Measurements from ENCODE around the gene KIF2A. TPM values are rescaled to one million over a fixed set of nuclear protein-coding genes. Genes with fewer than 3 reads are reported as not detected.

Gene KIF2A
- total and polyA plus RNA-seq, 9 of the 15 experiments (the other 6 are each of a cell fraction or from before 2014, with no cell fraction given) = 42.6 to 126 (median 77.6) TPM

DNA sequence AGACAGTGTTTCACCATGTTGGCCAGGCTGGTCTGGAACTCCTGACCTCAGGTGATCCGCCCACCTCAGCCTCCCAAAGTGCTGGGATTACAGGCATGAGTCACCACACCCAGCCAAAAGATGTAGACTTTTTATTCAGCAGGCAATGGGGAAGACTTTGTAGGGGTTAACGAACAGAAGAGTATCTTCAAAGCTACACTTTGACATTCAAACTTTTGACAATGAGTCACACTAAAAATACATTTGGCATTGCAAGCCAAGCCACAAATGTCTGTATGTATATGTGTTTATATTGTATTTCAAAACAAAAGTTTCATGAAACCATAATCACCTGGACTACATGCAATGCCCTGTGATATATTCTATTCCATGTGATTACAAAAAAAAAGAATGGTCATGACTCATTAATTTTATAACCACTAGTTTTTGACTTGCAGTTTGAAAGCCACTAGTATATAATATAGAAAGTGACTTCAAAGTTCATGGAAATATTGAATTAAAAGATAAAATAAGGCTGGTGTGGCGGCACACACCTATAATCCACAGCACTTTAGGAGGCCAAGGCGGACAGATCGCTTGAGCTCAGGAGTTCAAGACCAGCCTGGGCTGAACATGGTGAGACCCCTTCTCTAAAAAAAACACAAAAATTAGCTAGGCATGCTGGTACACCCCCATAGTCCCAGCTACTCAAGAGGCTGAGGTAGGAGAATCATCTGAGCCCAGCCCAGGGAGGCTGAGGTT lies 89.4 kb downstream of the KIF2A start (continued):
- TF ChIP-seq, protein P1, sequence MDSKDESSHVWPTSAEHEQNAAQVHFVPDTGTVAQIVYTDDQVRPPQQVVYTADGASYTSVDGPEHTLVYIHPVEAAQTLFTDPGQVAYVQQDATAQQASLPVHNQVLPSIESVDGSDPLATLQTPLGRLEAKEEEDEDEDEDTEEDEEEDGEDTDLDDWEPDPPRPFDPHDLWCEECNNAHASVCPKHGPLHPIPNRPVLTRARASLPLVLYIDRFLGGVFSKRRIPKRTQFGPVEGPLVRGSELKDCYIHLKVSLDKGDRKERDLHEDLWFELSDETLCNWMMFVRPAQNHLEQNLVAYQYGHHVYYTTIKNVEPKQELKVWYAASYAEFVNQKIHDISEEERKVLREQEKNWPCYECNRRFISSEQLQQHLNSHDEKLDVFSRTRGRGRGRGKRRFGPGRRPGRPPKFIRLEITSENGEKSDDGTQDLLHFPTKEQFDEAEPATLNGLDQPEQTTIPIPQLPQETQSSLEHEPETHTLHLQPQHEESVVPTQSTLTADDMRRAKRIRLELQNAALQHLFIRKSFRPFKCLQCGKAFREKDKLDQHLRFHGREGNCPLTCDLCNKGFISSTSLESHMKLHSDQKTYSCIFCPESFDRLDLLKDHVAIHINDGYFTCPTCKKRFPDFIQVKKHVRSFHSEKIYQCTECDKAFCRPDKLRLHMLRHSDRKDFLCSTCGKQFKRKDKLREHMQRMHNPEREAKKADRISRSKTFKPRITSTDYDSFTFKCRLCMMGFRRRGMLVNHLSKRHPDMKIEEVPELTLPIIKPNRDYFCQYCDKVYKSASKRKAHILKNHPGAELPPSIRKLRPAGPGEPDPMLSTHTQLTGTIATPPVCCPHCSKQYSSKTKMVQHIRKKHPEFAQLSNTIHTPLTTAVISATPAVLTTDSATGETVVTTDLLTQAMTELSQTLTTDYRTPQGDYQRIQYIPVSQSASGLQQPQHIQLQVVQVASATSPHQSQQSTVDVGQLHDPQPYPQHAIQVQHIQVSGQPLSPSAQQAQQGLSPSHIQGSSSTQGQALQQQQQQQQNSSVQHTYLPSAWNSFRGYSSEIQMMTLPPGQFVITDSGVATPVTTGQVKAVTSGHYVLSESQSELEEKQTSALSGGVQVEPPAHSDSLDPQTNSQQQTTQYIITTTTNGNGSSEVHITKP (IDR thresholded peaks at IDR 0.05; ENCODE audit: partially characterized antibody) = peak; percentile 40
- TF ChIP-seq NFYB (IDR thresholded peaks at IDR 0.05; ENCODE audit: extremely low read depth, insufficient read length) = no peak
- TF ChIP-seq TSC22D4 (tag; IDR thresholded peaks at IDR 0.05) = no peak
- TF ChIP-seq, protein P2, sequence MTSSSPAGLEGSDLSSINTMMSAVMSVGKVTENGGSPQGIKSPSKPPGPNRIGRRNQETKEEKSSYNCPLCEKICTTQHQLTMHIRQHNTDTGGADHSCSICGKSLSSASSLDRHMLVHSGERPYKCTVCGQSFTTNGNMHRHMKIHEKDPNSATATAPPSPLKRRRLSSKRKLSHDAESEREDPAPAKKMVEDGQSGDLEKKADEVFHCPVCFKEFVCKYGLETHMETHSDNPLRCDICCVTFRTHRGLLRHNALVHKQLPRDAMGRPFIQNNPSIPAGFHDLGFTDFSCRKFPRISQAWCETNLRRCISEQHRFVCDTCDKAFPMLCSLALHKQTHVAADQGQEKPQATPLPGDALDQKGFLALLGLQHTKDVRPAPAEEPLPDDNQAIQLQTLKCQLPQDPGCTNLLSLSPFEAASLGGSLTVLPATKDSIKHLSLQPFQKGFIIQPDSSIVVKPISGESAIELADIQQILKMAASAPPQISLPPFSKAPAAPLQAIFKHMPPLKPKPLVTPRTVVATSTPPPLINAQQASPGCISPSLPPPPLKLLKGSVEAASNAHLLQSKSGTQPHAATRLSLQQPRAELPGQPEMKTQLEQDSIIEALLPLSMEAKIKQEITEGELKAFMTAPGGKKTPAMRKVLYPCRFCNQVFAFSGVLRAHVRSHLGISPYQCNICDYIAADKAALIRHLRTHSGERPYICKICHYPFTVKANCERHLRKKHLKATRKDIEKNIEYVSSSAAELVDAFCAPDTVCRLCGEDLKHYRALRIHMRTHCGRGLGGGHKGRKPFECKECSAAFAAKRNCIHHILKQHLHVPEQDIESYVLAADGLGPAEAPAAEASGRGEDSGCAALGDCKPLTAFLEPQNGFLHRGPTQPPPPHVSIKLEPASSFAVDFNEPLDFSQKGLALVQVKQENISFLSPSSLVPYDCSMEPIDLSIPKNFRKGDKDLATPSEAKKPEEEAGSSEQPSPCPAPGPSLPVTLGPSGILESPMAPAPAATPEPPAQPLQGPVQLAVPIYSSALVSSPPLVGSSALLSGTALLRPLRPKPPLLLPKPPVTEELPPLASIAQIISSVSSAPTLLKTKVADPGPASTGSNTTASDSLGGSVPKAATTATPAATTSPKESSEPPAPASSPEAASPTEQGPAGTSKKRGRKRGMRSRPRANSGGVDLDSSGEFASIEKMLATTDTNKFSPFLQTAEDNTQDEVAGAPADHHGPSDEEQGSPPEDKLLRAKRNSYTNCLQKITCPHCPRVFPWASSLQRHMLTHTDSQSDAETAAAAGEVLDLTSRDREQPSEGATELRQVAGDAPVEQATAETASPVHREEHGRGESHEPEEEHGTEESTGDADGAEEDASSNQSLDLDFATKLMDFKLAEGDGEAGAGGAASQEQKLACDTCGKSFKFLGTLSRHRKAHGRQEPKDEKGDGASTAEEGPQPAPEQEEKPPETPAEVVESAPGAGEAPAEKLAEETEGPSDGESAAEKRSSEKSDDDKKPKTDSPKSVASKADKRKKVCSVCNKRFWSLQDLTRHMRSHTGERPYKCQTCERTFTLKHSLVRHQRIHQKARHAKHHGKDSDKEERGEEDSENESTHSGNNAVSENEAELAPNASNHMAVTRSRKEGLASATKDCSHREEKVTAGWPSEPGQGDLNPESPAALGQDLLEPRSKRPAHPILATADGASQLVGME (CRISPR knock-in tag; IDR thresholded peaks at IDR 0.05) = no peak
- TF ChIP-seq EGR1 (conservative IDR thresholded peaks at IDR 0.05) = peak; percentile 76
- TF ChIP-seq SAP30 (IDR thresholded peaks at IDR 0.05; ENCODE audit: borderline replicate concordance, insufficient read depth, low read depth, low read length, poor library complexity, severe bottlenecking) = no peak
- TF ChIP-seq HDAC1 (IDR thresholded peaks at IDR 0.05) = no peak
